HG03354 (cell line): ENCODE measurements around the gene AGBL4.
A peak's percentile ranks its signal among the peaks of the same experiment; 100 is the strongest.

Experiments used
- ATAC-seq: cut with Tn5 transposase; IDR thresholded peaks from one replicate; pipeline ENCODE4 v1.9.1; 2021; ENCODE audit warnings: mild to moderate bottlenecking; ENCODE audit not compliant: unreplicated experiment, poor library complexity, severe bottlenecking

The AGBL4 gene

GRCh38 chr1:48807554-48808260, 1216.0 kb downstream of the AGBL4 start:
- no peak for ATAC-seq

DNA sequence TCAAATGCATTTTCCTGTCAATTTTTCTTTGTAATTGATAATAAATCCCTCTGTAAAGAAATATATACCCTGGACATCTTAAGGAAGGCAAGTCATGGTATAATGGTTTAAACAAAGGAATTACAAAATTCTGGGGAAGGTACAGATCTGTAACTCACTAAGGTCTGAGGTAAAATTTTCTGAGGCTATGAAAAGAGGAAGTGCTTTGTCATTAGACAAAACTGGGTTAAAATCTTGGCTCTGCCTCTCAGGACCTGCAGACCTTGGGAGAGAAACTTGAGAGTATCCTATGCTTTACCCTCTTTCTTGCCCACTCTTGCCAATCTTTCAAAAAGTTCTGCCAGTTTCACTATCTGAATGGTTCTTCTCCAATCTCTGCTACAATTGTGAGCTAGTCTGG, 1220.3 kb downstream of the AGBL4 start:
- ATAC-seq = no peak

- no peak for ATAC-seq
These were observed 1228.9 kb downstream of the AGBL4 start for GRCh38 chr1:48794816-48795215.

DNA sequence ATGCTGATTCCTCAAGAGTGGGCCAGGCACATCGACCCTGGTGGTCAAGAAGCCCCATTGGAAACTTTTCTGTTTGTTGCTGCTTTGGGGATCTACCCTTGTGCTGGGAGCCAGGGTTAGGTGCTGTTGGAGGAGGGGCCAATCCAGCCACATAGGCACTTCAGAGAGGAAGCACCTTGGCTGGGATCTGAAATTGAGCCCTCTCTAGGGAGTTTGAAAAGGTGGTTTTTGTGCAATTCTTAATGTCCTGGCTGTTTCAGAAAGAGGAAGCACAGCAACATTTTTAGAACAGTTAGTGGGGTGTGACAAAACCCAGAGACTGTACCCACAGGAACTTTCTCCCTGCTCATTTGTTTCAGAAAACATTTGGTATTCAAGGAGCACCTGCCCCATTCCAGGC, 1229.9 kb downstream of the AGBL4 start:
- ATAC-seq = peak; percentile 84

DNA sequence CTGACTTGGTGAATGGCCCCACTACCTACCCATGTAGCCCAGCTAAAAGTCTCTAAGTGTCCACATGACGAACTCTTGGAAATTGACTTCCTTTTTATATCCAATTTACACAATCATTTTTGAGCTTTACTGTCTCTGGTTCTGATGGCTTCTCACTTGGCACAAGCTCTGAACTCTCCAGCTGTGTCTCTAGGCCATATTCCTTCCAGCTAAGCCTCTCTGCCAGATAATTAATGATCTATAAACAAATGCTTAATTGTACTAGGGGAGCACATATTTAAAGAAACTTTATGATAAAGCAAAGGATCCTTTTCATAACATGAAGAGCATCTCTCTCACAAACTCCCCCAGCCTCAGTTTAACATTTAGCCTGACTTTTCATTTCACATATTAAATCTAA, 1230.8 kb downstream of the AGBL4 start:
- ATAC-seq = no peak

DNA sequence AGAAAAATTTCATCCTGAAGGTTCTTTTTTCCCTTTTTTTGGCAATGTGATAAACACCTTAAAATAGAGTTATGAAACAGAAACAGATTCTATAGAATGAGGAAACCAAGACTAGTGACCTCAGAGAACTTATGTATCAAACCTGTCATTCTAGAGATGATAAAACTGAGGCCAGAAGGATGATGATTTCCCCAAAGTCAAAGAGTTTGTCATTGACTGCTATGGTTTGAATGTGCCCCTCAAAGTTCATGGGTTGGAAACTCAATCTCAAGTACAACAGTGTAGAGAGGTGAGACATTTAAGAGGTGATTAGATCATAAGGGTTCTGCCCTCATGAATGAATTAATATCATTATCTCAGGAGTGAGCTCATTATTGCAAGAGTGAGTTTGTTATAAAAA, 1233.4 kb downstream of the AGBL4 start:
- ATAC-seq = peak; percentile 56

GRCh38 chr1:48789903-48790302, 1233.9 kb downstream of the AGBL4 start:
- ATAC-seq = peak; percentile 32

GRCh38 chr1:48785869-48786268, 1237.9 kb downstream of the AGBL4 start:
- no peak for ATAC-seq

GRCh38 chr1:48784301-48784700, 1239.5 kb downstream of the AGBL4 start:
- no peak for ATAC-seq

DNA sequence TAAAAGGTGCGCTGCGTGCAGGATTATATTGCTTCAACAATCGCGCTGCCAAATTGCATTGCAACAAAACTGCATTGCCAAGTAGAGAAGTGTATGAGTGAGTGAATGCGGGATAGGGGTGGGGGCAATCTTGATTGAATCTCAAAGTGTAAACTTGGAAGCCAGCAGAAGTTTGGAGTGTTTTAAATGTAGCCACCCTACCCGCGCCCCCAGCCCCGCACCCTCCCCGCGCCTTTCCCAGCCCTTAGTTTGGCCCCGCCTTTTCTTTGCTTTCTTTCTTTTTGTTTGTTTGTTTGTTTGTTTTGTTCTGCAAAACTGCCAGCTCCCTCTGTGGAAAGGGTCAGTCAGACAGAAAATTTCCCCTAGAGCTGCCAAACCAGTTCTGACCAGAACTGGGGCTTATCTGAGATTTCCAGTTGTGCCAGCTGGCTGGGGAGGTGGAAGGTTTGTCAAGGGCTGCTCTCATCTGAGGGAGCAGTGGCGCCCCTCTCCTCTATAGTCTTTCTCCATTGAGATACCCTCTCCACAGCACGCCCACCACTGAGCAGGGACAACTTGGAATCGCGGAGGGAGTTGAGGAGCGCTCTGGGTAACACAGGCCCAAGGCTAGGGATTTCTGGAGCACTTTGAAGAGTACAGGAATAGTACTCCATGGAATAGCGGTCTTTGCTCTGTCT, 1246.4 kb downstream of the AGBL4 start:
- ATAC-seq = no peak

- peak; percentile 33 for ATAC-seq
These were observed 1247.1 kb downstream of the AGBL4 start, which contains the start of gene BEND5 for GRCh38 chr1:48776393-48777218. BEND5 (minus strand) TSS chr1:48776891; CDS start chr1:48776831, 60 bp downstream.

DNA sequence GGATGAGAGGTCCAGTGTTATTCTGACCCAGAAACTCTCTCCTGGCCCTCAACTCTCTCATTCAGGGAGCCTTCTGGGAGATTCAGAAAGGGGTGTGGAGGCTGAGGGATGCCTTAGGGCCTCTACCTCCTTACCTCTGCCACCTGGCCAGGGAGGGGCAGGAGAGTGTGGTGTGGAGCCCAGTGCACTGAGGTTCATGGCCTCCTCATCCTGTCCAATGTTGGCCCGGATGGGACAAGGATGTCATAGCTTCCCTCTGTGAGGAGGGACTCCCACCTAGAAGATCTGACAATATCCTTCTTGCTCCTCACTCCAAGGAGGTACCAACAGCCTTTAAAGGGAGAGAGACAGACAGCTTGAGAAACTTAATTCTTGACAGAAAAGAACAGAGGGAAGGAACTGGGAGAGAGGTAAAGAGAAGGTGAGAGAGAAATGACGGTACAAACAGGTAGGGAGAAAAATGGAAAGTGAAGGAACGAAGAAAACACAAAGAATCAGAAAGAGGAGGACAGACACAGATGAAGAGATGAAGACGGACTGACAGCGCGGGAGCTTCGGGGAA, 1247.8 kb downstream of the AGBL4 start:
- ATAC-seq = no peak

DNA sequence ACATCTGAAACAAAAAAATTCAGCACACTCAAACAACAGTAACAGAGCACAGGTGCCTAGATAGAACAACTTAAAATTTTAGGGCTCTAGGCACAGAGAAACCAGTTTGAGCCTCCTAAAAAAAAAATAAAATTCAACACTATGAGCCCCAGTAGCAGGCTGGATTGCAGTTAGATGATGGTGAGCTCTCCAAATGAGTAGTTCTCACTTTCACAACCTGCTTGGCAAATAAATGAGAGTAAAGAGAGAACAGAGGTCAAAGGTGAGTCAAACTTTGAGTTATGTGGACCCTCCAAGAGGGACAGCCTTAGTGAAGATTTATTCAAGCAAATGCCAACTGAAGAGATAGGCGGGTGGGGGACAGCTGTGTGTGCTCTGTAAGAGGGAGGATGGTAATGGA, 1250.6 kb downstream of the AGBL4 start:
- peak; percentile 62 for ATAC-seq

DNA sequence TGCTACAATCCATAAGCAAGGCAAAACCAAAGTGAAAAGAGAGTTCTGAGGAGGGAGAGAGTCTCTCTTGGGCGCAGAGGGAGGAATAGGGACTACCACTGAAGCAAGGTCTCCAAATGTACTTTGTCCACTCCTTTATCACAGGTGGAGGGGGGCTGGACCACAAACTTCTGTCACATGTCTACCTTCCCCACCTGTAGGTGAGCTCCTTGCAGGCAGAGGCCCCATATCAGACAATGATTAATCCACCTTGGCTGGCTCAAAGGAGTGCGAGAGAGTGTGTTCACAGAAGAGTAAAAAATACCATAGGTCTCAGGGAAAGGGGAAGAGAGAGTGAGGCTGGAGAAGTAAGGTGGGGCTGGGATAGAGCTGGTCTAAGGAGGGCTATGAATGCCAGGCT, 1251.5 kb downstream of the AGBL4 start:
- no peak for ATAC-seq

- ATAC-seq = no peak
These were observed 1252.2 kb downstream of the AGBL4 start for GRCh38 chr1:48771561-48771960.

DNA sequence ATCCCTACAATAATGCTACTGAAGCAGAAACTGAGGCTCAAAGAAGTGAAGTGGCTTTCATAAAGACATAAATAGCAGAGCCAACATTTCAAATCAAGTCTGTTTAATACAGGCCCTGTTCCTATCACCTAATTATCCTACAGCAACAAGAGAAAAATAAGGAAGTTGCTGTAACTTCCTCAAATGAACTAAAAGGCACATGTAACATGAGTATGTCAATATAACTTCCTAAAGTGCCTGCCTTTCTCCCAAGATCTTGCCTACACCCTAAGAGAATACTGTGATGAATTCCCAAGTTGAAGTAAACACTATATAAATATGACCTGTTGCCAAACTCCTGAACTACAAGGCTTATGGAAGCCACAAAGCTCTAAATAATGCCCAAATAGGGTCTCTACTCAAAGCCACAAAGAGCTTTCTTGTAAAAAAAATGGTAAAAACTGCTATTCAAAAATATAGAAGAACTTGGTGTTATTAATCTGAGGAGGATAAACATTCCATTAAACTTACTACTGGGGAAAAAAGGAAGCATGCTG, 1255.7 kb downstream of the AGBL4 start:
- ATAC-seq = no peak

GRCh38 chr1:48765335-48765734, 1258.4 kb downstream of the AGBL4 start:
- no peak for ATAC-seq

GRCh38 chr1:48761986-48762385, 1261.8 kb downstream of the AGBL4 start:
- ATAC-seq = no peak

DNA sequence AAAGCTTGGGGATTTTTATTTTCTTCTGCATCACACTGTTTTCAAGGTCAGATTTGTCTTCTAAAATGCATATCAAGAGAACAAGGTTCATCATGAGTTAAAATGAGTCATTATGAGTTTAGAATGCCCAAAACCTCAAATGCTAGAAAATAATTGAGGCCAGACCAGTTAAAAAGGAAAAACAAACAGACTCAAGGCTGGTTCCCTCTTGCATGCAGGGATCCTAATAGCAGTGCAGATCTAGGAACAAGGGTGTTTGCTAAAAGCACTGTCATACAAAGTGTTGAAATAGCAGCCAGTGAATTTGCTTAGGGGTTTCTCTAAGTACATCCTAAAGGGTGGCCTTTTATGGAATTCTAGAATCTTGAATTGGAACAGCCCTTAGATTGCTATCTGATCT, 1262.3 kb downstream of the AGBL4 start:
- no peak for ATAC-seq

DNA sequence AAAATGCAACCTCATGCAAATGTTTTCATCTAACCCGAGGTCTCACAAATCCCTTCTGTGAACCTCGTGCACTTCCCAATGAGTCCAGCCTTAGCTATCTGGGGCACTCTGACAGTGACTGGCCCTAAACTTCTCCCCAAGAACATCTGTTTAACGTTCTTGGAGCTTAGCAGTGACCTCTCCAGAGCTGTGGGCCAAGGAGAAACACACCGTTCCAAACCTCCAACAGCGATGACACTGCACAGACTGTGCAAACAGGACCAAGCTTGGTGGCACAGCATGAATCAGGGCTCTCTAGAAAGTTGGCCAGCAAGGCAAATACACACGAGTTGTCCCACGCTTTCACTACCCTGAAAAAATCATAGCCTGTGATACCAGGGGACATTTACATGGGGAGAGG, 1262.9 kb downstream of the AGBL4 start:
- ATAC-seq = no peak
